SKM-1 (cell line): ENCODE data around the gene CDON.

Experiments used
- DNase-seq: peaks from one replicate; lab custom pipeline; 2025; ENCODE audit not compliant: unreplicated experiment; lab: John Stamatoyannopoulos, UW

The CDON gene

GRCh38 chr11:126082251-126083109 is 19.8 kb upstream of the CDON start:
- no peak for DNase-seq

- DNase-seq, result no peak
Measured at GRCh38 chr11:126081915-126082250, 19.2 kb upstream of the CDON start.

GRCh38 chr11:126080161-126080941 is 17.7 kb upstream of the CDON start:
- no peak for DNase-seq

- no peak for DNase-seq
Measured at GRCh38 chr11:126079621-126080124, 17.0 kb upstream of the CDON start.

GRCh38 chr11:126076641-126077040 is 14.0 kb upstream of the CDON start:
- no peak for DNase-seq

GRCh38 chr11:126072801-126073594 is 10.3 kb upstream of the CDON start:
- DNase-seq, result no peak

GRCh38 chr11:126072141-126072741 is 9.6 kb upstream of the CDON start:
- no peak for DNase-seq

GRCh38 chr11:126063507-126063852 is 814 bp upstream of the CDON start:
- no peak for DNase-seq

- no peak for DNase-seq
Measured at GRCh38 chr11:126061707-126062678, 673 bp downstream of the CDON start.

- no peak for DNase-seq
Measured at GRCh38 chr11:126060757-126061171, 1.9 kb downstream of the CDON start.

- no peak for DNase-seq
Measured at GRCh38 chr11:126059238-126059781, 3.4 kb downstream of the CDON start.

- no peak for DNase-seq
Measured at GRCh38 chr11:126058105-126058874, 4.4 kb downstream of the CDON start.

GRCh38 chr11:126054882-126055281 is 7.8 kb downstream of the CDON start:
- DNase-seq, result no peak

- DNase-seq, result no peak
Measured at GRCh38 chr11:126054408-126054807, 8.3 kb downstream of the CDON start.

- DNase-seq, result no peak
Measured at GRCh38 chr11:126053415-126054286, 9.0 kb downstream of the CDON start.

GRCh38 chr11:126051117-126051516 is 11.5 kb downstream of the CDON start:
- DNase-seq, result no peak

- DNase-seq, result no peak
Measured at GRCh38 chr11:126049159-126049558, 13.5 kb downstream of the CDON start.

GRCh38 chr11:126048197-126048596 is 14.5 kb downstream of the CDON start:
- no peak for DNase-seq
